COLO829 (cell line): ENCODE measurements around the gene TRPM8.

Experiments
- DNase-seq: peaks from one replicate; pipeline ENCODE4 v3.0.0; 2012; ENCODE audit warnings: low spot score

The TRPM8 gene

DNA sequence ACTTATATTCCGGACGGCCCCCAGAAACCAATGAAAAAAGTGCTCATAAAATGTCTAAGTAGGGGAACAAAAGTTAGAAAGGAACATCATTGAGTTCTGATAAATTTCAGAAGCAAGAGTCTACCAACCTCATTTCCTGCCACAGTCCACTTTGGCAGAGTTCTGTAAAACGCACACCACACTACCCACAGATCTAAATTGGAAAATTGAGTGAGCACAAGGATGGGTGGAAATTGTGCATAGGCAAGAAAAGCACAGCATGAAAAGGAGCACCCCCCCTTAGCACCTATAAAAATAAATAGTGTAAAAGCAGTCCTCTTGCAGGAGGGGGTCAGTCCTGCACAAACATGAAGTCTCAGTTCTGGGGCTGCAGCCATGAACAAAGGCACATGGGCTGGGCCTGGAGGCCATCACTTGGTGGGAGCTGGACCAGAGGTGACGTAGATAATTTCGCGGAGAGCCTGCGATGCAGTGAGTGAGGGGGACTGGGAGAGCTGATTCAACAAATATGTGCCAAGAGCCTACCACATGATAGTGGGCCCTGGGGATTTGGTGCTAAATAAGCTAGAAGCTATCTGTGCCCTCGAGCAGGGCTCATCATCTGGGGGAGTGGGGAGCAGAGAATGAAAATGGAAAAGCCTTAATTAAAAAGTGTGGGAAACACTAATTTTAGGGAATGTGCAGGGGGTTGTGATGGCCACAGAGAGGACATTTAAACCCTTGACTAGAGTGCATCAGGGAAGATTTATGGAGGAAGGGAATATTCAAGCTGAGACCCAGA is 84.4 kb downstream of the TRPM8 start:
- DNase-seq = no peak

DNA sequence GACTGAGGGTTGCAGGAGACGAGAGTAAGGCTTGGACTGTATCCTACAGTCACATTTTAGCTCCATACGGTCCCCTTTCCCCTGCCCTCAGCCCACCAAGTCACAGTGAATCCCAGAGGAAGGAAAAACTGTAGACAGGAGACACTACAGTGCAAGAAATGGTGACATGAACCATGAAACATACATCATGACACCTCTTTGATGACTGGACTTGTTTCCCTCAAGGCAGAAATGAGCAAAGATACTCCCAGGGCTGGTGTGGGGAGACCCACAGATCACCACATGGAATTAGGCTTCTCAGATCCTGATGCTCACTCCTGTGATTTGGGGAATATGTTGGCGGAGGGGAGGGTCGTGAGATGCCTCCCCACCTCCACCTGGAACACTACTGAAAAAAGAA is 85.1 kb downstream of the TRPM8 start:
- no peak for DNase-seq

- peak; percentile 63 for DNase-seq
Observed at GRCh38 chr2:234003972-234004617, 86.9 kb downstream of the TRPM8 start.

DNA sequence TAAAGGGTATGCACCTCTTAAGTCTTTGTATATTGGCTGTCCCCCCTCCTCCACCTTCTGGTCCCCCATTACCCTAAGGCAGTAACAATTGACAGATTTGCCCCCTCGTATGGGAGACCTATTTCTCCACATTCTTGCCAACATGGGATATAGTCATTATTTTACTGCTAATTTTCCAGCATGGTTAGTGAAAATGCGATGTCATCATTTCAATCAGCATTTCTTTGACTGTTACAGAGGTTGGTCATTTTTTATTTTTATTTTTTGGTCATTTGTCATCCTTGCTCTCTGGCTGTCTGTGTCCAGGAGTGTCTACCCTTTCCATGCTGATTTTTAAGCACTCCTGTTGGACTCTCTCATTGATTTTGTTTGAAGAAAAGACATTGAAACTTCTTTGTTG is 88.0 kb downstream of the TRPM8 start:
- DNase-seq = no peak

DNA sequence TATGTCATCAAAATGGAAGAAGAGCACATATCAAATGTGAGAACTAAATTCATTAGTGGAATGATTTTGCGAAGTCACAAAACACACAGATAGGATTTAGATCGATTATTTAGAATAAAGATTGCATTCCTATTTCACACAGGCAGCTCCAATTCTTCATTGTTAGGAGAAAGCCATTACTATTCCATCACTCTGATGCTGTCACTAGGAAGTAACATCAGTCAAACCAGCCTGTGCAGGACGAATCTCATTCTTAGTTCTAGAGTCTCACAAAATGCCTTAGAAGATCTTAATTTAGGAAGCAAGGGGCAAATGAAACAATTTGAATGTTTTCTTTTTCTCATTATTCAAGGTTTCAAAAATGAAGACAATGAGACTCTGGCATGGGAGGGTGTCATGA is 89.3 kb downstream of the TRPM8 start:
- DNase-seq = no peak

- no peak for DNase-seq
Observed at GRCh38 chr2:234014427-234014826, 97.3 kb downstream of the TRPM8 start.

DNA sequence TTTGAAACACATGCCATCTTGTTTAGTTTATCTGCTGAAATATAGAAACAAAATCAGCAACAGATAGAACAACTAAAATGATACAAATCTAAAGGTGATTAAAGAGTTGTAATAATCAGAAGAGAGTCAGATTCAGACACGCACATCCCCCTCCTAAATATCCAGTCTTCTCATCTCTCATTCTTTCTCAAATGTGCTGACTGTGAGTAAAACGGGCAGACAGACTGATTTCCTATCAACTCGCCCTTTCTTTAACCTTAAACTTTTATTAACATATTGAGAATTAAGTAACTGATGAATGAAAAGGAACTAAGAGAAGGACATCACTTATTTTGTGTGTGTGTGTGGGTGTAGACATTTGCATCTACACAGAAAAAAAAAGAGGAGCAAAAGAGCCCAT is 98.7 kb downstream of the TRPM8 start:
- no peak for DNase-seq

DNA sequence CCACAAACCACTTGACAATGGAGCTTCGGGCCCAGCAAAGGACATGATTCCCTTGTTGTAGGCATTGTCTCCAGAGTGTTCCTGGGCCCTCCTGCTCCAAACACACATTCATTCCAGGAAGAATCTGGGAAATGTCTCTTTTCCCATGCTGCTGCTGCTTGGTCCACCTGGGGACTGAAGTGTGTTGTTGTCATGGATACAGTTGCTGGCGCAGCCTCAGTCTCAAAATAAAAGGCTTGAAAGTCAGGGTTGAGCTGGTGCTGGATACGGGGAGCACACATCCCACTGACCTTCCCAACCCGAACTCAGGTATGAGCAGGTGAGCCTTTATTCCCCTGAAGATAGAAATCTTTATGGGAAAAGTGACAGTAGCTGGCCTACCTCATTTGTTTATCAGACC is 102.7 kb downstream of the TRPM8 start:
- DNase-seq = no peak

DNA sequence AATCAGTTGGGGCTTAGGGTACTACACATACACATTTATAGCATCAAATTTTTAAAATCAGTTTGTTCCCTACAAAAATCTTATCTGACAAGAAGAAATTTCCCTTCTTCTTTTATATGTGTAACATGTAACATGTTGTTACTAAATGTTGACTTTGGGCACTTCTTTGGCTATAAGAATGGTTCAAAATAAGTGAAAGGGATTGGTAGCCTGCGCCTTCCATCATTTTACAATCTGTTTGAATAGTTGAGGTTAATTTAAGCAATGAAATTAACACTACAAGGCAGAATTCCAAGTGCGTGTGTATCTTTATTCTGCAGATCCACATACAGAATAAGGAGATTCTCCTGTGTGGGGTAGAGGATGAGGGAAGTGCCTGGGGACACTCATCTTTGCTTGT is 103.2 kb downstream of the TRPM8 start:
- DNase-seq = no peak

DNA sequence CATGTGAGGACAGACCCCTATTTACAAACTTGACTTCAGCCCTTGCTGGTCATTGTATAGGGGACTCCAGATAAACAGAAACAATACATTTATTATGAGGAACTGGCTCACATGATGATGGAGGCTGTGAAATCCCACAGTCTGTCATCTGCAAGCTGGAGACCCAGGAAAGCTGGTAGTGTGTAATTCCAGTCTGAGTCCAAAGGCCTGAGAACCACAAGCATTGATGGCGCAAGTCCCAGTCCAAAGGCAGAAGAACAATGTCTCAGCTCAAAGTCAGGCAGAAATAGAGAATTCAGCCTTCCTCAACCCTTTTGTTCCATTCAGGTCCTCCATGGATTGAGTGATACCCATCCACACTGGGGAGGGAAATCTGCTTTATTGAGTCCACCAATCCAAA is 105.3 kb downstream of the TRPM8 start:
- no peak for DNase-seq

GRCh38 chr2:234024304-234024703 is 107.1 kb downstream of the TRPM8 start:
- no peak for DNase-seq

DNA sequence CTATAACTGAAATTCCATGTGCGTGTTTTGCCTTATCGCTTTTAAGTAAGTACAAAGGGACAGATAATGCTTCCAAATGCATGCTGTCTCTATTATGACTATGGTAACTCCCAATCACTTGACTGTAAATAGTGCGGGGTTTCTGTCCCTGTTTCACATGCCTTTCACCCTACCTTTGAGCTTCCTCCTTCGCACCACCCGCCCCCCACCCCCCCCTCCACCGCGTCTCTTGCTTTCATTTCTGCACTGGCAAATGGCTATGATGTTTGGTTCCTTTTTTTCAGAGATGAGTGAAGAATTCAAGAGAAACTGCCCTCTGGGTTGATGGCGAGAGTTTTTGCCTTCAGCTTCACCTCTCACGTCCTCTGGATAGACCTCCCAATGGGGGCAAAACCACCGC is 108.3 kb downstream of the TRPM8 start:
- no peak for DNase-seq

DNA sequence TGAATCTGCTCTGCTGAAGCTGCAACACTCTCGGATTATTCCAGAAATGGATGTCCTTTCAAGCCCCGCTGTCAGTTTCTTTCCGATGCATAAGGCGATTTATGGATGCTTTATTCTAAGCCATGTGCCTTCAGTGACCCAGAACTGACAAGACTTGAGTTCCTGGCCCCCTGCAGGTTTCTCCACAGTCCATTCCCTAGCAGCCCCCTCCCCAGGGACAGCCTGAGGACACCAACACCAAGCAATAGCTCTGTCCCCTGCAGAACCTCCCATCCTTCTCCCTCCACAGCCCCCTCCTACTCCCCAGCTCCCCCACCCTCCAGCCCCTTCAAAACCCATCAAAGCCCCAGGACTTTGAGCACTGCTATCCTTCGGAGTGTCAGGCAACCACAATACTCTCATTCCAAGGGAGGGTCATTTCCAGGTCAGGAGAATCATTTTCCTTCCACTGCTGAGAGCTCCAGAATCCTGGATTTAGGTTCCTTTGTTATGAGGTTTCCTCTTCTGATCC is 108.8 kb downstream of the TRPM8 start:
- DNase-seq = peak; percentile 8

DNA sequence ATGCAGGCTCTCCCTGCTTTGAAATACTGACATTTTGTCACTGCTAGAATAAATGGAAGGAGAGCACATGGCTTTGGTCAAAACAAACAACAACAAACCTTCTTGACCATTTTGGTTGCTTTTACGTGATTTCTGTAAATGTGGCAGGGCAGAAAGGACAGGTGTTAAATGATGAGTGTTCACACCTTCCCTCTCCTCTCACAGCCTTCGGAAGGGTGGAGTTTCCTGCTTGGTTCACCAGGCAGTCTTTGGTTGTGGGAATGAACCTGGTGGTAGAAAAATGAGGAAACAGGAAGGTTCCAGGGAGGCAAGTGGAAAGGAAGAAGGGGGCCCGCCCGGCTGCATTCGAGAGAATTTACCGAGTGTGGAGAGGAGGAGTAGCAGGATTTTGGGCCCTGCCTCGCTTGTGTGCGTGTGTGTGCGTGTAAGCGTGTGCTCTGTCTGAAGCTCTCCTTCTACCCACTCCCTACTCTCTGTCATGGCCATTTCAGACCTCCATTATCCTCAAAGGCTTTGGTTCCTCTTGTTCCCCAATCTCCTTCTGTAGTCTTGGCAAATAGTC is 109.6 kb downstream of the TRPM8 start:
- DNase-seq = no peak

DNA sequence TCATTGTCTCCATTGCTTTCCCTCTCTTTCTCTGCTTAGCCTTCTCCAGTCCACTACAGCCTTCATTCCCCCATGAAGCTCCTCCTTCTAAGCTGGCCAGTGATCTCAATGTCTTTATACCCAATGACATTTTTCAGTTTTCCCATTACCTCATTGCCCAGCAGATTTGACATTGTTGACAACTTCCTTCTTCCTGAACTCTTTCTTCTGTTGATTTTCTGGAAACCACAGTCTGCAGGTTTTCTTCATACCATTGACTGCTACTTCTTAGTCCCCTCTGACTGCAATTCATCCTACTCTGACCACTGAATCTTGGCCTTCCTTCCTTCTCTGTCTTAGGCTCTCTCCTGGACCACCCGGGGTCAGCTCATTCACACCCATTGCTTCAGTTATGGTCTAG is 110.5 kb downstream of the TRPM8 start:
- no peak for DNase-seq

DNA sequence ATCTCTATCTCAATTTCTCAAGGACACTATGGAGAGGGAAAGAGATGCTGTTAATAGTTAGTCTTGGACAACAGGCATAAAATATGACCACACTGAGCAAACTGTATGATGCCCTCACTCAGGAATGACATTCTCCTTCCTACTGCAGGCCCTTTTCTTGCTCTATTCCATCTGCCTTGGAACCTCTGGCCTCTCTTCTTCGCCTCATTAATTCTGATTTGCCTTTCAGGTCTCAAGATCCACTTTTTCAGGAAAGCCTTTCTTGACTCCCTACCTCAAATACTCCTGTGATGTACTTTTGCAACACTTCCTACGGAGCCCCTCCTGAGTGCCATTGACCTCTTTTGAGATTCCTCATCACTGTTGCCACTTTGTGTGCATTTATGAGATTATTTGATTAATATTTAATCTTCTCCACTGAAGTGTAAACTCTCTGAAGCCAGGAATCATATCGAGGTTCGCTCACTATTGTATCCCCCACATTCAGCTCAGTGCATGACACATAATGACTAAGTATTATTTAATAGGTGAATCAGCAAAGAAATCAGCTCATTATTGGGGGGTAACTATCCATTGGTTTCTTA is 112.1 kb downstream of the TRPM8 start:
- no peak for DNase-seq

DNA sequence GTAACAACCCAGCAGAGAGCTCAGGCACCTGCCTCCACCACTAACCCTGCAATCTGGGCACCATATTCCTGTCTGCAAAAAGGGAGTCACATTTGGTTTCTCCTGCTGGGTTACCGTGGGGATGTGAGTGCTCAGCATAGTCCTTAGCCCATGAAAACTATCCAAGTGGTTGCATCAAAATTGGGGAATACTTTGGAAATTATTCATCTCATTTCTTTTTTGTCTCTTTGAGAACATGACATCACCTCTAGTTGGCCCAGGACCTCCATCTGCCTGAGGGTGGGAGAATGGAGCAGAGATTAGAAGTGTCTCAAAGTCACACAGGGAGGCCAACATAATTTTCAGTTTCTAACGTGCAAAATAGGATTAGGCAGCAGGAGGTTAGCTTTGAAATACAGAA is 114.0 kb downstream of the TRPM8 start:
- no peak for DNase-seq

- no peak for DNase-seq
Observed at GRCh38 chr2:234032279-234032856, 115.2 kb downstream of the TRPM8 start.

DNA sequence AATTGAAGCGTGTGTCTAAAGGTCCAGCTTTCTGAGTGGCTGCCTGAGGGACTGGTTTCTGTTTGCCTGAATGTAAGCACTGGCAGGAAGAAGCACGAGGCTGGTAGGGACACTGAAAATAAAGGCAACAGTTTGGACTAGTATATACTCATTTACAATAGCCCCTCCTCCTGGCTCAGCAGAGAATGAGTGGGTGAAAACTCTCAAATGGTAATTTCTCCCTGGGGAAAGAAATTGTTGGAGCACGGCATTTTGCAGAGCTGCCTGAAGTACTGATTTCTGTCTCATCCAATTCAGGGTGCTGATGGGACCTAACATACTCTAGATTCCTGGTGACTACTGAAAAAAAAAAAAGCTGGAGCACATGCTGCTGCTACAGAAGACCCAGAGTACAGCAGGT is 116.0 kb downstream of the TRPM8 start:
- no peak for DNase-seq

- DNase-seq = no peak
Observed at GRCh38 chr2:234033885-234034284, 116.7 kb downstream of the TRPM8 start.

DNA sequence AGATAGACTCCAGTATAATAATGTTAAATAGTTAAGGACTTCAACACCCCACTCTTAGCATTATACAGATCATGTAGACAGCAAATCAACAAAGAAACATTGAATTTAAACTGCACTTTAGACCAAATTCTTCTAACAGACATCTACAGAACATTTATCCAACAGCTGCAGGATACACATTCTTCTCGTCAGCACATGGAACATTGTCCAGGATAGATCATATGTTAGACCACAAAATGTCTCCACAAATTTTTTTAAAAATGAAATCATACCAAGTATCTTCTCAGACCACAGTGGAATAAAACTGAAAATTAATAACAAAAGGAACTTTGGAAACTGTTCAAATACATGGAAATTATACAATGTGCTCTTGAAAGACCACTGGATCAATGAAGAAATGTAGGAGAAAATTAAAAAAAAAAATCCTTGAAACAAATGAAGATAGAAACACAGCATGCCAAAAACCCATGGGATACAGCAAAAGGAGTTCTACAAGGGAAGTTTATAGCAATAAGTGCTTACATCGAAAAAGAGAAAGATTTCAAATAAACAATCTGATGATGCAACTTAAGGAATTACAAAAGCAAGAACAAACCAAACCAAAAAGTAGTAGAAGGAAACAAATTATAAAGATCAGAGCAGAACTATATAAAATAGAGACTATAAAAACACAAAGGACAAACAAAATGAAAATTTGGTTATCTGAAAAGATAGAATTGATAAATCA is 121.1 kb downstream of the TRPM8 start:
- no peak for DNase-seq

DNA sequence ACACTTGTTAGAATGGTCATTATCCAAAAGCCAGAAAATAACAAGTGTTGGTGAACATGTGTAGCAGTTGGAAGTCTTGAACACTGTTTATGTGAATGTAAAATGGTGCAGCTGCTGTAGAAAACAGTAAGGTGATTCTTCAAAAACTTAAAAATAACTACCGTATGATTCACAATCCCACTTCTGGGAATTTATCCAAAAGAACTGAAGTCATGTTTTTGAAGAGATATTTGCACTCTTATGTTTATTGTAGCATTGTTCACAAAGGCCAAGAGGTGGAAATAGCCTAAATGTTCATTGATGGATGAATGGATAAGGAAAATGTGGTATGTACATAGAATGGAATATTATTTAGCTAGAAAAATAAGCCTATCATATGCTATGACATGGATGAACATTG is 127.0 kb downstream of the TRPM8 start:
- peak; percentile 16 for DNase-seq
